Smooth muscle cell (in vitro differentiated cells): ENCODE measurements around the gene C16orf86. TPM values are rescaled to one million over a fixed set of nuclear protein-coding genes. Genes with fewer than 3 reads are reported as not detected.

Experiments used
- DNase-seq: peaks from one replicate; lab custom pipeline; 2025; ENCODE audit not compliant: unreplicated experiment; lab: John Stamatoyannopoulos, UW
- H2AFZ ChIP-seq: fragments of 200-600 bp; sonication (generic); 2 replicates; pipeline ENCODE4 v1.6.0; 2016; ENCODE audit warnings: antibody characterized with exemption, low read depth, mild to moderate bottlenecking
- H3F3A ChIP-seq: fragments of 200-600 bp; sonication (generic); 2 replicates; pipeline ENCODE4 v1.6.0; 2017; ENCODE audit warnings: antibody characterized with exemption, low read depth
- H3K27ac ChIP-seq: fragments of 200-600 bp; sonication (generic); 2 replicates; pipeline ENCODE4 v1.5.1; 2016; ENCODE audit warnings: low read depth, mild to moderate bottlenecking
- H3K27me3 ChIP-seq: fragments of 200-600 bp; sonication (generic); 2 replicates; pipeline ENCODE4 v1.6.1; 2016; ENCODE audit warnings: low read depth, mild to moderate bottlenecking
- H3K36me3 ChIP-seq: fragments of 200-600 bp; sonication (generic); 2 replicates; pipeline ENCODE4 v1.5.1; 2016; ENCODE audit warnings: low read depth
- H3K4me1 ChIP-seq: fragments of 200-600 bp; sonication (generic); 2 replicates; pipeline ENCODE4 v1.5.1; 2016; ENCODE audit warnings: low read depth
- H3K4me2 ChIP-seq: fragments of 200-600 bp; sonication (generic); 2 replicates; pipeline ENCODE4 v1.6.0; 2016; ENCODE audit warnings: mild to moderate bottlenecking
- H3K4me3 ChIP-seq: fragments of 200-600 bp; sonication (generic); 2 replicates; pipeline ENCODE4 v1.5.1; 2016; ENCODE audit warnings: mild to moderate bottlenecking
- H3K79me2 ChIP-seq: fragments of 200-600 bp; sonication (generic); 2 replicates; pipeline ENCODE4 v1.6.0; 2016; ENCODE audit warnings: low read depth, mild to moderate bottlenecking
- H3K9ac ChIP-seq: fragments of 200-600 bp; sonication (generic); 2 replicates; pipeline ENCODE4 v1.6.0; 2016; ENCODE audit warnings: low read depth
- H3K9me3 ChIP-seq: fragments of 200-600 bp; sonication (generic); replicated peaks from 2 replicates; pipeline ENCODE4 v1.5.1; 2016; ENCODE audit warnings: low read depth
- H4K20me1 ChIP-seq: fragments of 200-600 bp; sonication (generic); 2 replicates; pipeline ENCODE4 v1.6.0; 2016; ENCODE audit warnings: low read depth
- WGBS: methylation state at CpG from one replicate; pipeline ENCODE4 v1.1.7; 2016; ENCODE audit warnings: low lambda C conversion rate; 5-methylcytosine and 5-hydroxymethylcytosine counted together
- polyA plus RNA-seq: library from polyadenylated mRNA; unstranded; fragments of >200 nt; fragmentation: Nextera tagmentation; extraction: Ambion mirVana; gene quantifications from 2 replicates; pipeline ENCODE4 v1.2.1, GENCODE V29; 2016
- total RNA-seq: library from RNA; depleted of rRNA; stranded (reverse); fragments of >200 nt; gene quantifications from 2 replicates; pipeline ENCODE4 v1.2.3, GENCODE V29; 2014
- TF ChIP-seq, protein P1 (sequence below): fragments of 200-600 bp; sonication (generic); IDR thresholded peaks from 2 replicates; pipeline ENCODE4 v1.5.1; 2017; ENCODE audit warnings: borderline replicate concordance, mild to moderate bottlenecking, antibody characterized with exemption; ENCODE audit not compliant: insufficient read depth, poor library complexity, severe bottlenecking

The C16orf86 gene
- total and polyA plus RNA-seq, 2 experiments from 2014 or later, result 3.4 to 8.5 TPM

DNA sequence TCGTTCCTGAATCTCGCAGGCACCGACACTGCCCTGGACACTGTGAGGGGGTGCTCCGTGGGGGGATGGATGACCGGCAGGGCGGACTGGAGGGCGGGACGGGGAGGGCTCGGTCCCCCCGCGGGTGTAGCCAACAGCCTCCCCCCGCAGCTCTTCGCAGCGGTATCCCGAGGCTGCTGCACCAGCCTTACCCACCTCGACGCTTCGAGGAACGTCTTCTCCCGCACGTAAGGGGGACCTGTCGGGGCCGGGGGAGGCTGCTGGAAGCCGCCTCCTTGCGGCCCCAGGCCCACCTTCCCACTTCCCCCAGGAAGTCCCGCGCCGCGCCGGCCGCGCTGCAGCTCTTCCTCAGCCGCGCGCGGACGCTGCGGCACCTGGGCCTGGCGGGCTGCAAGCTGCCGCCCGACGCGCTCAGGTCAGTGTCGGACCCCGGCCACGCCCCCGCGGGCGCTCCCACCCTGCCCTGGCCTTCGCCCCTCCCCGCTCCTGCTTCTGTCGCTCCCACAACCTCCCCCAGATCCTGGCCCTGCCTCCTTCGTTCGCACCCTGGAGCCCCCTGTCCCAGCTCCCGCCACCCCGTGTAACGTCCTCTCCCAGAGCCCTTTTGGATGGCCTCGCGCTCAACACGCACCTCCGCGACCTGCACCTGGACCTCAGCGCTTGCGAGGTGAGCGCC lies 18.4 kb upstream of the C16orf86 start:
- TF ChIP-seq, protein P1, sequence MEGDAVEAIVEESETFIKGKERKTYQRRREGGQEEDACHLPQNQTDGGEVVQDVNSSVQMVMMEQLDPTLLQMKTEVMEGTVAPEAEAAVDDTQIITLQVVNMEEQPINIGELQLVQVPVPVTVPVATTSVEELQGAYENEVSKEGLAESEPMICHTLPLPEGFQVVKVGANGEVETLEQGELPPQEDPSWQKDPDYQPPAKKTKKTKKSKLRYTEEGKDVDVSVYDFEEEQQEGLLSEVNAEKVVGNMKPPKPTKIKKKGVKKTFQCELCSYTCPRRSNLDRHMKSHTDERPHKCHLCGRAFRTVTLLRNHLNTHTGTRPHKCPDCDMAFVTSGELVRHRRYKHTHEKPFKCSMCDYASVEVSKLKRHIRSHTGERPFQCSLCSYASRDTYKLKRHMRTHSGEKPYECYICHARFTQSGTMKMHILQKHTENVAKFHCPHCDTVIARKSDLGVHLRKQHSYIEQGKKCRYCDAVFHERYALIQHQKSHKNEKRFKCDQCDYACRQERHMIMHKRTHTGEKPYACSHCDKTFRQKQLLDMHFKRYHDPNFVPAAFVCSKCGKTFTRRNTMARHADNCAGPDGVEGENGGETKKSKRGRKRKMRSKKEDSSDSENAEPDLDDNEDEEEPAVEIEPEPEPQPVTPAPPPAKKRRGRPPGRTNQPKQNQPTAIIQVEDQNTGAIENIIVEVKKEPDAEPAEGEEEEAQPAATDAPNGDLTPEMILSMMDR, result no peak
- Histone ChIP-seq H3K27ac (no peak overlapping the region), H3K79me2 (no peaks in the 10 kb centered on the region), H2AFZ (no peak overlapping the region), H3K4me3 (no peak overlapping the region), H3K36me3 (no peaks in the 10 kb centered on the region), H4K20me1 (no peaks in the 10 kb centered on the region), H3K9ac (no peak overlapping the region), H3K4me1 (no peaks in the 10 kb centered on the region), H3K4me2 (no peak overlapping the region), H3K27me3 (peaks cover 54% of the 10 kb centered on the region), H3F3A (no peaks in the 10 kb centered on the region), H3K9me3 (no peaks in the 10 kb centered on the region)
- WGBS, result 66% methylated on average over 44 of the region's 65 CpGs
- DNase-seq, result no peak

DNA sequence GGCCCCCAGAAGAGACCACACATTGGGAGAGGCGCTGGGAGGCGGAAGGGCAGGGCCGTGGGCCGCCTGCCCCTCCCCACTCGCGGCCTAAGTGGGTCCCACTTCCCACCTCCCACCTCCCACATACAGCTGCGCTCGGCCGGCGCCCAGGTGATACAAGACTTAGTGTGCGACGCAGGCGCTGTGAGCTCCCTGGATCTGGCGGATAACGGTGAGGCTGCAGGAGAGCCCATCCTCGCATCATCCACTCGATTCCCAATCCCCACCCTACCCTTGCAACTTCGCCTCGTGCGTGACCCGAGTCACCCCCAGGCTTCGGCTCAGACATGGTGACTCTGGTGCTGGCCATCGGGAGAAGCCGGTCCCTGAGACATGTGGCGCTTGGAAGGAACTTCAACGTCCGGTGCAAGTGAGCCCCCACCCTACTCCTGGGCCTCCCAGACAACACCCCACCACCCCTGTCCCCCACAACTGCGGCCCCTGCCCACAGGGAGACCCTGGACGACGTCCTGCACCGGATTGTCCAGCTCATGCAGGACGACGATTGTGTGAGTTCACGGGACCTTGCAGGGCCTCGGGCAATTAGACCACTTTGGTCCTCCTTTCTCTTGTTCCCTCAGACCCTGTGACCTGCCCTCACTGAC lies 17.7 kb upstream of the C16orf86 start:
- no peak overlapping the region for H2AFZ ChIP-seq
- no peaks in the 10 kb centered on the region for H3F3A ChIP-seq
- WGBS, result 88% methylated on average over 34 of the region's 35 CpGs
- no peak overlapping the region for H3K4me2 ChIP-seq
- no peaks in the 10 kb centered on the region for H3K79me2 ChIP-seq
- H4K20me1 ChIP-seq, result no peaks in the 10 kb centered on the region
- no peak overlapping the region for H3K9ac ChIP-seq
- TF ChIP-seq, protein P1, result no peak
- no peaks in the 10 kb centered on the region for H3K36me3 ChIP-seq
- no peak overlapping the region for H3K4me3 ChIP-seq
- no peak for DNase-seq
- H3K27ac ChIP-seq, result no peak overlapping the region
- peaks cover 54% of the 10 kb centered on the region for H3K27me3 ChIP-seq
- H3K4me1 ChIP-seq, result no peaks in the 10 kb centered on the region
- H3K9me3 ChIP-seq, result no peaks in the 10 kb centered on the region

DNA sequence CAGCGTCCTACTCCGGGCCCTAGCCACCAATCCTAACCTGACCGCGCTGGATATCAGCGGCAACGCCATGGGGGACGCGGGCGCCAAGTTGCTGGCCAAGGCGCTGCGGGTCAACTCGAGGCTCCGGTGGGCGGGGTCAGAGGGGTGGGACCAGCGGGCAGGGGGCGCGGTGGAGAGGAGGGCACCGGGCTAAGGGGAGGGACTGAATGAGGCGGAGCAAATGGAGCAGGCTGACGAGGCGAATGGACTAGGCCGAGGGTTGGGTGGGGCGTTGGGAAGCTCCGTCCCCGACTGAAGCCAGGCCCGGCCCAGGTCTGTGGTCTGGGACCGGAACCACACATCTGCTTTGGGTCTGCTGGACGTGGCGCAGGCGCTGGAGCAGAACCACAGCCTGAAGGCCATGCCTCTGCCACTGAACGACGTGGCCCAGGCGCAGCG lies 17.1 kb upstream of the C16orf86 start:
- no peaks in the 10 kb centered on the region for H4K20me1 ChIP-seq
- H3F3A ChIP-seq, result no peaks in the 10 kb centered on the region
- H3K9ac ChIP-seq, result no peak overlapping the region
- H3K4me2 ChIP-seq, result no peak overlapping the region
- WGBS, result 52% methylated on average over 26 of the region's 34 CpGs
- H3K27me3 ChIP-seq, result peaks cover 49% of the 10 kb centered on the region
- TF ChIP-seq, protein P1, result no peak
- no peak overlapping the region for H3K4me3 ChIP-seq
- H3K9me3 ChIP-seq, result no peaks in the 10 kb centered on the region
- no peaks in the 10 kb centered on the region for H3K36me3 ChIP-seq
- no peaks in the 10 kb centered on the region for H3K4me1 ChIP-seq
- no peak for DNase-seq
- H2AFZ ChIP-seq, result no peak overlapping the region
- H3K79me2 ChIP-seq, result no peaks in the 10 kb centered on the region
- no peak overlapping the region for H3K27ac ChIP-seq
